Endothelial cell (in vitro differentiated cells): ENCODE measurements around the gene UNC13C. TPM values are rescaled to one million over a fixed set of nuclear protein-coding genes. Genes with fewer than 3 reads are reported as not detected.

Experiments used
- DNase-seq: peaks from one replicate; pipeline ENCODE4 v3.0.0; 2021; ENCODE audit warnings: low spot score
- H3K27ac Mint-ChIP-seq: one replicate; pipeline ENCODE4 v1.8.0; 2021; ENCODE audit warnings: mixed read lengths, inconsistent platforms; ENCODE audit not compliant: unreplicated experiment
- H3K27me3 Mint-ChIP-seq: one replicate; pipeline ENCODE4 v1.8.0; 2021; ENCODE audit warnings: mild to moderate bottlenecking, moderate library complexity, mixed read lengths, inconsistent platforms; ENCODE audit not compliant: unreplicated experiment
- H3K36me3 Mint-ChIP-seq: one replicate; pipeline ENCODE4 v1.8.0; 2021; ENCODE audit warnings: mild to moderate bottlenecking, low read depth, mixed read lengths, inconsistent platforms; ENCODE audit not compliant: unreplicated experiment
- H3K4me1 Mint-ChIP-seq: one replicate; pipeline ENCODE4 v1.8.0; 2021; ENCODE audit warnings: mild to moderate bottlenecking, mixed read lengths, inconsistent platforms; ENCODE audit not compliant: unreplicated experiment
- H3K4me3 Mint-ChIP-seq: one replicate; pipeline ENCODE4 v1.8.0; 2021; ENCODE audit warnings: mild to moderate bottlenecking, mixed read lengths, inconsistent platforms; ENCODE audit not compliant: unreplicated experiment
- H3K9me3 Mint-ChIP-seq: one replicate; pipeline ENCODE4 v1.8.0; 2021; ENCODE audit warnings: mixed read lengths, inconsistent platforms; ENCODE audit not compliant: unreplicated experiment
- CTCF ChIP-seq: fragments of 200-600 bp; sonication (generic); IDR thresholded peaks from one replicate; pipeline ENCODE4 v1.5.0; 2021; ENCODE audit warnings: antibody characterized with exemption; ENCODE audit not compliant: unreplicated experiment
- total RNA-seq: library from RNA; stranded (reverse); fragmentation: NEBNext Ultra II Directional; extraction: Animal tissue kit (Norgen Biotek cat#: 25700); gene quantifications from one replicate; pipeline ENCODE4 v1.2.1, GENCODE V29; 2021; ENCODE audit not compliant: unreplicated experiment

The UNC13C gene
- total RNA-seq, 1 donor from 2014 or later: 0.08 TPM

GRCh38 chr15:54576298-54576935, 598.2 kb downstream of the UNC13C start:
- Mint-ChIP-seq H3K36me3 (no peaks in the 10 kb centered on the region), H3K27ac (no peak overlapping the region), H3K4me3 (no peak overlapping the region), H3K9me3 (no peaks in the 10 kb centered on the region), H3K4me1 (no peaks in the 10 kb centered on the region), H3K27me3 (peaks cover 1% of the 10 kb centered on the region)
- TF ChIP-seq CTCF: no peak
- DNase-seq: no peak

- Mint-ChIP-seq H3K36me3 (no peaks in the 10 kb centered on the region), H3K27me3 (peaks cover 1% of the 10 kb centered on the region), H3K9me3 (no peaks in the 10 kb centered on the region), H3K4me3 (no peak overlapping the region), H3K27ac (no peak overlapping the region), H3K4me1 (no peaks in the 10 kb centered on the region)
- DNase-seq: no peak
- TF ChIP-seq CTCF: no peak
These were observed 599.4 kb downstream of the UNC13C start for GRCh38 chr15:54577476-54578250.

GRCh38 chr15:54579855-54580254, 601.6 kb downstream of the UNC13C start:
- Mint-ChIP-seq H3K4me3 (no peak overlapping the region), H3K27ac (no peak overlapping the region), H3K27me3 (no peaks in the 10 kb centered on the region), H3K9me3 (peaks cover under 1% of the 10 kb centered on the region), H3K36me3 (no peaks in the 10 kb centered on the region), H3K4me1 (no peaks in the 10 kb centered on the region)
- DNase-seq: no peak
- no peak for TF ChIP-seq CTCF

- no peak for DNase-seq
- Mint-ChIP-seq H3K27me3 (no peaks in the 10 kb centered on the region), H3K27ac (no peak overlapping the region), H3K36me3 (no peaks in the 10 kb centered on the region), H3K9me3 (peaks cover 7% of the 10 kb centered on the region), H3K4me1 (no peaks in the 10 kb centered on the region), H3K4me3 (no peak overlapping the region)
- TF ChIP-seq CTCF: no peak
These were observed 602.4 kb downstream of the UNC13C start for GRCh38 chr15:54580643-54581042.

- Mint-ChIP-seq H3K27me3 (no peaks in the 10 kb centered on the region), H3K4me1 (no peaks in the 10 kb centered on the region), H3K4me3 (no peak overlapping the region), H3K27ac (no peak overlapping the region), H3K9me3 (peaks cover 7% of the 10 kb centered on the region), H3K36me3 (no peaks in the 10 kb centered on the region)
- DNase-seq: no peak
- no peak for TF ChIP-seq CTCF
These were observed 604.8 kb downstream of the UNC13C start for GRCh38 chr15:54582863-54583643.
